CD14-positive monocyte (primary cell): Measurements from ENCODE around the gene GLS. TPM values are rescaled to one million over a fixed set of nuclear protein-coding genes. Genes with fewer than 3 reads are reported as not detected.

Source experiments
- DNase-seq, 3 donors: peaks; one replicate each; pipeline ENCODE4 v3.0.0-alpha.2; 2011 to 2022
- H2AFZ ChIP-seq: 2 replicates; pipeline ENCODE4 v1.6.0; 2012; ENCODE audit warnings: mild to moderate bottlenecking, low read depth, low read length, inconsistent platforms; ENCODE audit not compliant: insufficient read depth, poor library complexity, severe bottlenecking
- H3K27ac ChIP-seq, 2 donors: 1 replicate in 1 of 2; 2 replicates in 1 of 2; pipeline ENCODE4 v1.5.1; 2012 to 2013; ENCODE audit warnings: low read length in 2 of 2, control low read depth in 1 of 2, inconsistent platforms in 1 of 2, low read depth in 1 of 2, mild to moderate bottlenecking in 1 of 2
- H3K27me3 ChIP-seq, 2 donors: one replicate each; pipeline versions ENCODE4 v1.6.0 to v1.6.1; 2011 to 2013; ENCODE audit warnings: low read length in 2 of 2; ENCODE audit not compliant: control insufficient read depth in 2 of 2, insufficient read depth in 2 of 2
- H3K36me3 ChIP-seq, 2 donors: replicated peaks in 1 of 2; 1 replicate in 1 of 2; 2 replicates in 1 of 2; pipeline versions ENCODE4 v1.5.1 to v1.6.1; 2012 to 2013; ENCODE audit warnings: low read length in 2 of 2, control low read depth in 1 of 2, inconsistent platforms in 1 of 2, mild to moderate bottlenecking in 1 of 2; ENCODE audit not compliant: insufficient read depth in 2 of 2, control insufficient read depth in 1 of 2
- H3K4me1 ChIP-seq, 2 donors: 1 replicate in 1 of 2; 2 replicates in 1 of 2; pipeline versions ENCODE4 v1.5.1 to v1.6.1; 2012 to 2013; ENCODE audit warnings: low read length in 2 of 2, control low read depth in 1 of 2, inconsistent platforms in 1 of 2, mild to moderate bottlenecking in 1 of 2, moderate library complexity in 1 of 2; ENCODE audit not compliant: insufficient read depth in 2 of 2, control insufficient read depth in 1 of 2
- H3K4me2 ChIP-seq: replicated peaks from 2 replicates; pipeline ENCODE3; 2012; ENCODE audit warnings: low read length, moderate library complexity, mild to moderate bottlenecking; ENCODE audit not compliant: poor library complexity, severe bottlenecking; ENCODE audit errors: extremely low read depth
- H3K4me3 ChIP-seq, 3 experiments: fragments of 200-600 bp in 1 of 3; sonication (generic) in 1 of 3; replicated peaks in 1 of 3; 1 replicate in 2 of 3; 2 replicates in 1 of 3; pipeline ENCODE4 v1.5.1; 2011 to 2013; ENCODE audit warnings: low read length in 3 of 3, mild to moderate bottlenecking in 3 of 3, control low read depth in 2 of 3, low read depth in 2 of 3, inconsistent platforms in 1 of 3, moderate library complexity in 1 of 3
- H3K79me2 ChIP-seq: 2 replicates; pipeline ENCODE4 v1.6.0; 2012; ENCODE audit warnings: mild to moderate bottlenecking, control low read depth, inconsistent platforms, low read length, moderate library complexity; ENCODE audit not compliant: insufficient read depth
- H3K9ac ChIP-seq: 2 replicates; pipeline ENCODE4 v1.6.0; 2017; ENCODE audit warnings: low read length, mild to moderate bottlenecking; ENCODE audit not compliant: insufficient read depth, poor library complexity, severe bottlenecking
- H3K9me3 ChIP-seq, 2 donors: replicated peaks in 1 of 2; 1 replicate in 1 of 2; 2 replicates in 1 of 2; pipeline versions ENCODE4 v1.5.1 to v1.6.1; 2012 to 2013; ENCODE audit warnings: low read length in 2 of 2, control low read depth in 1 of 2; ENCODE audit not compliant: control insufficient read depth in 1 of 2, insufficient read depth in 1 of 2
- H4K20me1 ChIP-seq: 2 replicates; pipeline ENCODE4 v1.6.0; 2012; ENCODE audit warnings: mild to moderate bottlenecking, low read length, control low read depth, moderate library complexity; ENCODE audit not compliant: insufficient read depth
- H3K27ac Mint-ChIP-seq, 7 donors: one replicate each; pipeline ENCODE4 v1.8.0; 2020; ENCODE audit warnings: mild to moderate bottlenecking in 7 of 7, mixed read lengths in 7 of 7, moderate library complexity in 6 of 7, inconsistent platforms in 2 of 7
- H3K27me3 Mint-ChIP-seq, 3 donors: one replicate each; pipeline ENCODE4 v1.8.0; 2021 to 2022; ENCODE audit warnings: low read depth in 3 of 3, mild to moderate bottlenecking in 3 of 3, mixed read lengths in 3 of 3, moderate library complexity in 3 of 3, inconsistent platforms in 1 of 3
- H3K36me3 Mint-ChIP-seq, 2 donors: one replicate each; pipeline ENCODE4 v1.8.0; 2020; ENCODE audit warnings: mixed read lengths in 2 of 2, inconsistent platforms in 1 of 2, mild to moderate bottlenecking in 1 of 2
- H3K4me1 Mint-ChIP-seq: one replicate; pipeline ENCODE4 v1.8.0; 2020; ENCODE audit warnings: mild to moderate bottlenecking, mixed read lengths
- H3K4me3 Mint-ChIP-seq, 2 donors: one replicate each; pipeline ENCODE4 v1.8.0; 2020; ENCODE audit warnings: mild to moderate bottlenecking in 2 of 2, mixed read lengths in 2 of 2, moderate library complexity in 1 of 2
- H3K9me3 Mint-ChIP-seq, 7 donors: one replicate each; pipeline ENCODE4 v1.8.0; 2020 to 2022; ENCODE audit warnings: mixed read lengths in 7 of 7, mild to moderate bottlenecking in 6 of 7, moderate library complexity in 6 of 7, inconsistent platforms in 2 of 7
- CTCF ChIP-seq: fragments of 200-600 bp; IDR thresholded peaks from one replicate; pipeline ENCODE4 v1.8.0; 2022; ENCODE audit warnings: antibody characterized with exemption, mild to moderate bottlenecking
- WGBS: methylation state at CpG from one replicate; pipeline ENCODE4 v1.1.5; 2013; ENCODE audit warnings: missing lambda C conversion rate; ENCODE audit not compliant: insufficient coverage; 5-methylcytosine and 5-hydroxymethylcytosine counted together
- intact Hi-C, 2 donors: fragments of 100-400 bp; cut with micrococcal nuclease; formaldehyde crosslinking; loops; one replicate each; pipeline versions ENCODE4 v1.15.0 to v1.15.1; 2023
- polyA plus RNA-seq, 3 donors: library from polyadenylated mRNA; depleted of rRNA in 1 of 3; unstranded in 2 of 3; stranded (reverse) in 1 of 3; fragments of 300-500 nt in 2 of 3; fragments of >200 nt in 1 of 3; fragmentation: Illumina TruSeq in 2 of 3; gene quantifications; 1 replicate in 2 of 3; 2 replicates in 1 of 3; pipeline ENCODE4 v1.2.3, GENCODE V29; 2012 to 2021

Gene GLS
- polyA plus RNA-seq, 3 donors: 6.0 to 29.5 (median 9.0) TPM

GRCh38 chr2:191001624-191002023 lies 121.0 kb downstream of the GLS start:
- H3K27me3 Mint-ChIP-seq: no peaks in the 10 kb centered on the region
- no peak overlapping the region for H3K4me3 Mint-ChIP-seq
- Histone ChIP-seq H3K27ac (peak overlapping the region in 1 of 2 donors; percentile 17), H2AFZ (no peak overlapping the region), H3K4me3 (no peak overlapping the region), H3K4me2 (no peak overlapping the region), H3K9me3 (peaks cover 6 to 10% of the 10 kb centered on the region in 2 donors), H3K79me2 (peaks cover 31% of the 10 kb centered on the region), H3K36me3 (peaks cover 99 to 100% of the 10 kb centered on the region in 2 donors), H3K27me3 (no peaks in the 10 kb centered on the region), H3K4me1 (peaks cover 6 to 10% of the 10 kb centered on the region in 2 donors), H3K9ac (no peak overlapping the region), H4K20me1 (peaks cover 99% of the 10 kb centered on the region)
- no peak overlapping the region for H3K27ac Mint-ChIP-seq
- peaks cover 0 to 9% (median 5%) of the 10 kb centered on the region in 7 donors for H3K9me3 Mint-ChIP-seq
- no peak for TF ChIP-seq CTCF
- no peak for DNase-seq
- WGBS: no CpG with 5 or more reads among the region's 3 CpGs
- peaks cover 8% of the 10 kb centered on the region for H3K4me1 Mint-ChIP-seq
- intact Hi-C loops: loop anchor here in 1 of 2 donors (10.0 kb wide), 1 partner anchor 97 kb away; no protein-coding TSS in a partner anchor
- H3K36me3 Mint-ChIP-seq: peaks cover 91 to 95% of the 10 kb centered on the region in 2 donors

GRCh38 chr2:191003405-191004309 lies 123.0 kb downstream of the GLS start:
- Mint-ChIP-seq H3K4me3 (no peak overlapping the region), H3K4me1 (peaks cover 6% of the 10 kb centered on the region)

More at GRCh38 chr2:191003405-191004309, 123.0 kb downstream of the GLS start:
- WGBS: 95% methylated on average over 4 of the region's 6 CpGs
- peaks cover 6 to 10% of the 10 kb centered on the region in 2 donors for H3K9me3 ChIP-seq
- no peak for TF ChIP-seq CTCF
- H3K4me2 ChIP-seq: no peak overlapping the region
- H3K9me3 Mint-ChIP-seq: peaks cover 0 to 9% (median 5%) of the 10 kb centered on the region in 7 donors
- H3K79me2 ChIP-seq: peaks cover 46% of the 10 kb centered on the region
- H3K27ac Mint-ChIP-seq: peak overlapping the region in 4 of 7 donors; percentile 21 to 70 (median 53)
- intact Hi-C loops: loop anchor here in 1 of 2 donors (10.0 kb wide), 1 partner anchor 99 kb away; no protein-coding TSS in a partner anchor
- peaks cover 100% of the 10 kb centered on the region for H4K20me1 ChIP-seq
- H3K27ac ChIP-seq: peak overlapping the region in 1 of 2 donors; percentile 33
- H3K9ac ChIP-seq: no peak overlapping the region
- no peak overlapping the region for H2AFZ ChIP-seq
- H3K4me1 ChIP-seq: no peaks in the 10 kb centered on the region
- peaks cover 100% of the 10 kb centered on the region in 2 donors for H3K36me3 ChIP-seq
- H3K27me3 ChIP-seq: no peaks in the 10 kb centered on the region
- no peak overlapping the region for H3K4me3 ChIP-seq
- DNase-seq: no peak
- no peaks in the 10 kb centered on the region for H3K27me3 Mint-ChIP-seq
- peaks cover 95 to 96% of the 10 kb centered on the region in 2 donors for H3K36me3 Mint-ChIP-seq
